NCI-H146 (cell line): ENCODE results near the gene CAPN9.

Source experiments
- DNase-seq: peaks from one replicate; lab custom pipeline; 2025; lab: John Stamatoyannopoulos, UW

Gene CAPN9

DNA sequence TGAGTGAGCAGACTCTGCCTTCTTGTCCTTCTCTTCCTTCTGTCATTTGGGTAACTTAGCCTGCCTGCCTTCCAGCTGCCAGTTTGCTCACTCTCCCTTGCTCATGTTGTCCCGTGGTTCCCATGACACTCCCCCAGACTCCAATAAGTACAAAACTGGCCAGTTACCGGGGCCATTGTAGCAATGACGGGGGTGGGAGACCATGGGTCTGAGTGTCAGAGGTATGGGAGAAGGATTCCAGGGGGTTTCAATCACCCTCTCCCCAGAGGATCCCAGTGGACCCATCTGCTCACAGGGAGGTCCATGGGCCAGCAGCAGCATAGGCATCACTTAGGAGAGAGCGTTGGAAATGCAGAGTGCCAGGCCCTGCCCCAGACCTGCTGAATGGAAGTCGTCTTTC, 51.3 kb downstream of the CAPN9 start:
- no peak for DNase-seq

DNA sequence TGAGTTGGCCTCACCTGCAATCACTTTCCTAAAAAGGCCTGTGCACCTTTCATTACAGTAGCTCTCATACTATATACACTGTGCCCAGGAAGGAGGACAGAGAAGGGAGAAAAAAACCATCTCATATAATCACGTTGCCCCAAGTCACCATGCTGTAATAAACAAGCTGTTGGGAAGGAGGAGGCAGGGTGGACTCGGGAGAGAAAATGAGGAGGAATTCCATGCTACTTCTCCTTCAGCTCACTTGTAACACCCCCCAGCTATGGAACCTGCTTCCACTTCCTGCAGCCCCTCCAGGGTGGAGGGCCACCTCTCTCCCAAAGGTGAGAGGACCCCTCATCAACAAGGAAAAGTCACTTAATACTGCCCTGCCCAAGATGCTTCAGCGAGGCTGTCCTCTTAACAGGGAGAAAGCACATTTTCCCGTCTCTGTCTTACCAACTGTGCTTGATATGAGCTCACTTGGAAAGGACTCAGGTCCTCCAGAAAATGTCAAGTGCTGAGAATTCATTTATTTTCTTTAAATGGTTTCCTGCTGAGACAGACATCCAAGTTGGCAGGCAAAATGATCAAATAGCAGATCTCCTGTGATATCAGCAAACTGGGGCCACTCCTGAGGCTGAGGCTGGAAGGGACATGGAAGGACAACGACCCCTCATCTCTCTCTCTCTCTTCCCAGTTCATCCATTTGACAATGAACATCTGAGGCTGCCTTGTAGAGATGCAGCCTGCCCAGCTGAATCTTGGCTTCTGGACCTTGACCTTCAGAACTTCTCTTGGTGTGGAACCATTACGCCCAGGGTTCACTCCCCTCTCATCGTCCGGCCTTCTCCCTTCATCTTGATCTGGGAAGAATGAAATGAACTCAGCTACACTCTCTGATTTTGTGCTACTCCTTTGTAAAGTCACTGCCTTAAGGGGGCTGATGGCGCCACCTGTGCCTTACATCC, 54.0 kb downstream of the CAPN9 start:
- no peak for DNase-seq

DNA sequence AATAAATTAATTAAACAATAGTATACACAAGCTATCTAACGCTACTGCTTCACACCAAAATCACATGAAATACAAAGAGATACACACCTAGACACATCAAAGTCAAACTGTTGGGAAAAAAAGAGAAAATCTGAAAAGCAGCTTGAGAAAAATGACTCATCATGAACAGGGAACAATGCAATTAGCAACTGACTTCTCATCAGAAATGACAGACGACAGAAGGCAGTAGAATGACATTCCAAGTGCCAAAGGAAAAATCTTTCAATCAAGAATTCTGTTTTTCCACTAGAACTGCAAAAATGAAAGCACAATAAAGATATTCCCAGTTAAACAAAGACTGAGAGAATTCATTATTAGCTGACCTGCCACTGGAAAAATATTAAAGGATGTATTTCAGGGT, 57.2 kb downstream of the CAPN9 start:
- DNase-seq: no peak

DNA sequence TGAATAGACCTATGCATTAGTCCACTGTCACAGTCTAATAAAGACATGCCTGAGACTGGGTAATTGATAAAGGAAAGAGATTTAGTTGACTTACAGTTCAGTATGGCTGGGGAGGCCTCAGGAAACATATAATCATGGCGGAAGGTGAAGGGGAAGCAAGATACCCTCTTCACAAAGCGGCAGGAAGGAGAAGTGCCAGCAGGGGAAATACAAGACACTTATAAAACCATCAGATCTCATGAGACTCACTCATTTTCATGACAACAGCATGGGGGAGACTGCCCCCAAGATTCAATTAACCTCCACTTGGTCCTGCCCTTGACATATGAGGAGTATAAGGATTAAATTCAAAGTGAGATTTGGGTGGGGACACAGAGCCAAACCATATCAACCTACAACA, 59.4 kb downstream of the CAPN9 start:
- DNase-seq: no peak

DNA sequence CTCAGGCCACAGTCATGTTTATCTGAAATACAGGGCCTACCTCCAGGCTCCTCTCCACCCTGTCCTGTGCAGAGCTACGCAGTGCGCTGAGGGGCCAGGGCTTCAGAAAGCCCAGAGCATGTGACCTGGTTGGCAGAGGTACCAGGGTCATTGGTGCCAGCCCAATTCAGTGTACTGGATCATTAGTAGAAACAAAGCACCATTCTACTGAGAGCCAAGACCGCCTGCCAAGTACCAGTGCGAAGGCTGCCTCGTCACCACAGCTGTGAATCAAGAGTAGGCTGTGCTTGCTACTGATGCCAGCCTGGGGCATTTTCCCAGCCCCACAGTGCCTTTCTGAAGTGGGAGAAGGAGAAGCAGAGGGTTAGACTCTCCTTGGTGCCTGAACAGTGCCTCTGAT, 59.8 kb downstream of the CAPN9 start:
- DNase-seq: no peak

DNA sequence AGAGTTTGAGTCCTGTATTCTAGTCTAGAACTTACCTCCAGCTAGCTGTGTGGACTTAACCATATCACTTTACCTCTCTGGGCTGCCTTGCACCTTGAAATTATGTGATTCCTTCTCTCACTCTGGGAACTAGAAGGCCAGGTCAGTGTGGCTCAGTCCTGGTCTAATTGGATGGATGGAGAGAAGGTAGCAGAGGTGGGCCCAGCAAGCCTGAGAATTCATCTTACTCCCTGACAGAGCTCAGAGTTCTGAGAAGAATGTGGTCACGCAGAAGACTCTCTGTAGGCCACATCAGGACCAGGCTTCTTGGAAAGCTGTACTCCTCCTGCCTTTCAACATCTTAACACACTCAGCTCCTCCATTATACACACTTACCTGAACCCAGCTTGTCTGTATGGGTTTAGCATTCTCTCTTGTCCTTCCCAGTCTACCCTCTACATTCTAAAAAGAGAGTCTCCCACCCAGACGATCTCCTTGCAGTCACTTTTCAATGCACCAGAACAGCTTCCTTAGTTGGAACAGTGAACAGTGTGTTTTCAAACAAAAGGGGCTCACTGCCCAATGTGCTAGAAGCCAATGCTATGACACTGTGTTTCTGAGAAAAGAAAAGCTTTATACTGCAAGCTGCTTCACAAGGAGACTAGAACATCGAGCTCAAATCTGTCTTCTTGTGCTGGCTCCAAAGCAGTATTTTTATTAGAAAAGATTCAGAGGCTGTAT, 60.5 kb downstream of the CAPN9 start:
- no peak for DNase-seq

DNA sequence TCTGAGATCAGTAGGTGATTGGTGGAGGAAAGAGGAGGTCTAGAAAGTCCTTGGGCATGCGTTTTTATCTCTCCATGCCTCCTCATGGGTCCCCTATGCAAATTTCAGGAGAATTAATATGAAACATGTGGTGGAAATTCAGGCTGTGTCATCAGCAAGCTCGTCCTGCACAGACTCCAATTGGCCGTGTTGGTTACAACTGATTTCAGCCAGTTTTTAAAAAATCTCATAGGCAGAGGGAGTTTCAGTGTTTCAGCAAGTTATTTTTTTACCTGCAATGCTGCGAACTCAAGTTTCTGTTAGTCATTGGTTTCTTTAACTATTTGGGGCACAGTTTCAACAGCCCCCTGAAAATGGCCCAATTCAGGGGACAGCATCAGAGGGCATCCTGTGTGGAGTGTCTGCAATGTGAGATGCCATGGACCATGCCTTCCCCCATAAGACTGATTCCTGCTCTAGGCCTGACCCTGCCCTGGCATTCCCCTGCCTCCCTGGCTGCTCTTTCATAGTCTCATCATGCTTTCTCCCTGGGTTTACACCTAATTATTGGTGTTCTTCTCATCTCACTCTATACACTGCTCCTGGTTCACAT, 61.2 kb downstream of the CAPN9 start:
- no peak for DNase-seq

DNA sequence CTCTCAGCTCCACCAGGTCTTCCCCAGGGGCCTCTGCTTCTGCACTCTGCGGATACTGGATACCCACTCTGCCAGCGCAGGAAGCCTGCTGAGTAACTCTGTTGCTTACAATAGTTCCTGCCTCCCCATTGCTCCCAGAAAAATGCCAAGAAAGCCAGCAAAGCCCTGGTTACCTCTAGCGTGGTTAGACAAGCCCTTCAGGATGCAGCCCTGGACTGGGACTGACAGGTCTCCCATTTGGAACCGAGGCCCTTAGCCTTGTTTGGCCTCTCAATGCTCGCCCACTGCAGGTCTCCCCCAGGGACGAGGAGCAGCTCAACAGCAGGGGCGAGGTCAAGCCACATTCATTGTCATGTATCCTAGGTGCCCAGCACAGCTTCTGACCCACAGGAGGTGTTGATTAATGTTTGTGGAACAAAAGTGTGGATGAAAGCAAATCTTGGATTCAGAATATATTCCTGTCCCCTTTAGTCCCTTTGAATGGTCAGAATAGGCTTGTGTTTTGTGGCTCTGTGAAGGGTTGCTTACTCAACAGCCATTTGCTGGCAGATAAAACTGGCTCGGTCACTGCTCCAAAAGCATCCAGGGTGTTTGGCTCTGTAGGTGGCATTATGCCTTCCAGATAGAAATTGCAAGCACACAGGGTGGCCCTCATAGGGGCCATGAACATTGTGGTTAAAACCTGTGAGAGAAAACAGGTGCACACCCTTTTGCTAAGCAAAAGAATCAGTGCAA, 62.2 kb downstream of the CAPN9 start:
- DNase-seq: no peak

DNA sequence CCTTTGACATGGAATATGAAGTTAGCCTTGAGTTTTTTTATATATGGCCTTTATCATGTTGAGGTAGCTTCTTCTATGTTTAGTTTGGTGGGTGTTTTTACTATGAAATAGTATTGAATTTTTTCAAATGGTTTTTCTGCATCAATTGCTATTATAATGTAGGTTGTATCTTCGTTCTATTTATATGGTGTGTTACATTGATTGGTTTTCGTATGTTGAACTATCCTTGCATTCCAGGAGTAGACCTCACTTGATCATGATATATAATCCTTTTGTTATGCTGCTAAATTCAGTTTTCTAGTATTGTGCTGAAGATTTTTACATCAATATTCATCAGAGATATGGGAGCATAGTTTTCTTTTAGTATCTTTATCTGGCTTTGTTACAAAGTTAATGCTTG, 65.4 kb downstream of the CAPN9 start:
- no peak for DNase-seq

DNA sequence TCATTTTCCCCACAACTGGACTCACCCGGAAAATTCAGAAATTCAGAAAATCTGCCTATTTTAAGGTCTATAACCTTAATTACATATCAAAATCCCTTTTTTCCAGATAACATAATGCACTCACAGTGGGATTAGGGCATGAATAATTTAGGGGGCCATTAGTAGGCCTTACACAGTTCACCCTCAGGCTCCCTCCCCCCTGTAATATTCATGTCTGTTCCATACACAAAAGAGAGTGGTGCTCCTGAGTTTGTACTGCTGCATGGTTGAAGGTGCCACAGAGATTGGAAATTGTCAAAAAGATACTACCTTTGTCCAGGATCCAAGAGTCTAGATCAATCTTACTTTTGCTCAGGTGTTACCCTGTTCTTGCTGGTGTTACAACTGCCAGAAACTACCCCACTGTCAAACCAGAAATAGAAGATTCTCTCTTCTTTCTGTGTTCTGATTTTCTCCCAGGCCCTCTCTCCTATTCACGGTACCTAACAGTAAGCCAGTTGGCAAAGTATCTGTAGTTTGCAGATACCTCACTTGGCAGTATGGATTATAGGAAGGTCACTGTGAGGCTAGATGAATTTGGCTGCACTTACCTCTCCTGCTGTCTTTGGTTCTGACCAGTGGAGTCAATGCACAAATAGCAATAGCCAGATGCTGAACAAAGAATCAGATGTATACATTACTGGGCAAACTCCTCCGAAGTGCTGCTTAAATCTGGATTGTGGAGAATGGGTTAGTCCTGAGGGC, 67.9 kb downstream of the CAPN9 start:
- no peak for DNase-seq

DNA sequence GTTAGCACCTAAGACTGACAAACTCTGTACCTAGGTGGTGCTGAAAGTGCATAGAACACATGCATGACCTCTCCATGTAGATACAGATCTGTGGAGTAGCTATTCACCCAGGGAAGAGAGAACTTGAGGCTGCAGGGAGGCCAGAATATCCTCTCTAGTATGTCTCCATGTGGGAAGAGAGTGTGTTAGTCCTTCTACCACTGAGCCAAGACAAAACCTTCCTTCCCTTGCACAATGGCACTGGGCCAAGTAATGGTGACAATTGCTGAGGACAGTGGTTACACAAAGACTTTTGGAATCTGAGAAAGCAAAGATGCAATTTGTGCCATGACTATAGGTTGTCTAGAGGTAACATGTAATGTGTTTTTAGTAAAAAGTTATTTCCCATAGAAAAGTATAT, 68.8 kb downstream of the CAPN9 start:
- DNase-seq: no peak

DNA sequence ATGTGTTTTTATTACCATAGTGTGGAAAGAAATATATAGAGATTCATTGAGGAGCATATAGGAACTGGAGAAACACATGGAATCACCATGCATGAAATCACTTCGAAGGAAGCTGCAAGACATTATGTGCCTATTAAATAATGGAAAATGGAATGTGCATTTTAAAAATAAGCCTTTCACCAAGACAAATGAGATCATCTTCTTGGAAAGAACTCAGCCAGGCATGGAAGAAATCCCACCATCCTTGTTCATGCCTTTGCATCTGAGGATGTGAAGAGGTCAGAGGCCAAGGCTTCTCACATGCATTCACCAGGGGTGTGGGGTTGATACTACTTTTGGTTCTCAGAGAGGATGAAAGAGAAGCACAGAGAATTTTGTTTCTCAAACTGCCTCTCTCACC, 71.2 kb downstream of the CAPN9 start:
- DNase-seq: no peak

DNA sequence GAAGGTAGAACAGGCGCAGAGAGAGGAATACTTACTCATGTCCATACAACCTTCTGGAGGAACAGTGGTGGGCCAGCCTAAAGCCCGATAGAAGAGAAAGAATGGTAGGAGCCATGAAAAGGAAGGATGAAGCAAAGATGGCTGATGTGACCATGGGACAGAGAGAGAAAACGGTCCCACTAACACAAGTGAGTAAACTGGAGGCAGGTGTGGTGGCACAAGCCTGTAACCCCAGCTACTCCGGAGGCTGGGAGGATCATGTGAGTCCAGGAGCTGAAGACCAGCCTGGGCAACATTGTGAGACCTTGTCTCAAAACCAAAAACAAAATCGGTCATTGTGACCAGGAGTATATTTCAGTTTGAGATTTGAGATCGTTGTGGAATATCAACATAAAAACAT, 71.7 kb downstream of the CAPN9 start:
- no peak for DNase-seq

DNA sequence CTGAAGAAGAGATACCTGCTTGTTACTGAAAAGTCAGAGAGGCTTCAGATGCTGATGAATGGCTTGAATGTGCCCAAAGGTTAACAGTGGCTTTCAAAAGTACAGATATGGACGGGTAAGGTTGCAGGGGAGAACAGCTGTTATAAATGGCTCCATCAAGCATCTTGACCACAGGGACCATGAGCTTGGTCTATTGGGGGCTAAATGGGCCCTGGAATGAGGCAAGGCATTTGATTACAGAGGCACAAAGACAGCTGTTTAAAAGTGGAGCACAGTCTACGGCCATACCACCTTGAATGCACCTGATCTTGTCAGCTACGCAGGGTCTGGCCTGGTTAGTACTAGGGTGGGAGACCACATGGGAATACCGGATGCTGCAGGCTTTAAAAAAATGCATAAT, 72.8 kb downstream of the CAPN9 start:
- no peak for DNase-seq

DNA sequence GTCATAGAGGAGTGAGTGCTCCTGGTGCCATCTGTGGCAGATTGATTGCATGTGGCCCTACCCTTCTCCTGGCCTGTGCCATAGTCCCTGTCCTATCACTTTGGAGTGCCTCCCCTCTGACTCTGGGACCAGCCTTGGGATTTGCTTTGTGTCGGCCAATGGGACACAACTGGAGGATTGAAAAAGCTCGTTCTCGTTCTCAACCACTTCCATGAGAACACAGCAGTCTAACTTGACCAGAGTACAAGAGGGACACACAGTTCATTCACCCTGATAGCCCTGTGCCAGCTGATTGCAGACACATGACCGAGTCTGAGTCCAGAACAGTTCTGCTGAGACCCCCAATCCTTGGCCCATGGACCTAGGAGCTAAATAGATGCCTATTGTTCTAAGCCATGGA, 73.4 kb downstream of the CAPN9 start:
- no peak for DNase-seq

DNA sequence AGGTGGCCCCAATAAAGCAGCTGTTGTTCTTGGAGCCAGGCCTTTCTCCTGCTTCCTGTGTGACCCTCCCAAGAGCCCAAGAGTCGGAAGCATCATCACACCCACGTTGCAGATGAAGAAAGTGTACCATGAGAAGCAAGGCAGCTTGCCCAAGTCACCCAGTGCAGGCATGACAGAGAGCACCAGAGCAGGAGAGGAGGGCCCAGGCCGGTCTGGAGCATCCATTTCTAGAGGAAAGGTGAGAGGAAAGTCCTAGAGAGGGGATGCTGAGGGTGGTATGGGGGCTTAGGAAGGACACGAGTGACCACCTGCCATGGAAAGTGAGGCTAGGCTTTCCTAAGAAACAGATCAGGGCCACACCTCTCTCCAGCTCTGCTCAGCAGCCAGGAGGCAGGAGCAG, 74.2 kb downstream of the CAPN9 start:
- no peak for DNase-seq

DNA sequence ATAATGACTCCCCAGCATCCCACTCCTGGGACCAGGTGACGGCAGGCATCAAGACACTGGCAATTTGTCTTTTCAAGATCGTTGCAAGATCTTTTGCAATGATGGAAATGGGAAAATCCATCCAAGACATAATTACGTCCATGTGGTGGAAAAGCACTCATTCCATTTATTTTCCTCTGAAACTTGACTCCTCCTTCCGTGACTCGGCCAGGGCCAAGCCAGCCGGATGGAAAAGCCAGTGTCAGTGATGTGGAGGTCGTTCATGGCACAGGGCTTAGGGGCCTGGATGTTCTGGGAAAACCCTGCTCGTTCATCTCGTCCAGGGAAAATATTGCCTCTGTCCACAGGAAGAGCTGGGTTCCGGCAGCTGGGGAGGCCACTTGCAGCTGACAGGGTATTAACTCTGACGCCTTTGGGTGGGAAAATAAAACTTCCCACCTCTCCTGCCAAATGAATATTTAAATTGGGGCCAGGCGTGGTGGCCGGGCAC, 74.9 kb downstream of the CAPN9 start:
- no peak for DNase-seq

DNA sequence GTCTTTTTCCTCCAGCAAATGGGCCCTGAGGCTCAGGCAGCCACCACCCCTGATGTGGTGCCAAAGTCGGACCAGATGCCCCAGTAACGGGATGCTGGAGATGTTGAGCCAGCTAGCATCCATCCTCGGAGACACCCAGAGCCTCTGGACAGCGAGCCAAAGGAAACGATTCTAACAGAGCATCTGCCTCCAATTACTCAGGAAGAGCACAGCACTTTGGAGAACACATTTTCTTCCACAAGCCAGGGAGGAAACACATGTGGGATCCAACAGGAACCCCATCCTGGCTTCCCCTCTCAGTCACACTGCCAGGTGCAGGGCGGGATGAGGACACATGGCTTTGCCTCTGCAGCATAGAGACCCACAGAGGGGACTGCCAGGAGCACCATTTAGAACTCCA, 76.2 kb downstream of the CAPN9 start:
- no peak for DNase-seq

DNA sequence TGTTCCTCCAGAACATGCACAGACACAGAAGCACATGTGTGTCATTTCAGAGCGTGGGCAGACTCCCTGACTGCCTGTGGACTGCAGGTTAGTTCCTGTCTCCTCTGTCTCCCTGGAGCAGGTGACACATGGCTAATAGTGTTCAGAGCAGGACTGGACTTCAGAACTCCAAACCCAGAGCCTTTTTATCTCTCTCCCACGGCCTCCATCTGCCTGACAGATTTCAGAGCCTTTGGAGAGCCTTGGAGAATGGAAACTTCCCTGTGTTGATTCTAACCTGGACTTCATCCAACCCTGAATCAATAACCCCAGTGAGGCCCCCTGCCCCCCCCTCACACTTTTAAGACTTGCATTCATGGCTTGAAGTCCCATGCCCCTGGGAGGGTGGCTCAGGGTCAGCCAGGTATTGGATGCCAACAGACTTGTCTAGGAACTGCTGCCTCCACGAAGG, 76.8 kb downstream of the CAPN9 start:
- no peak for DNase-seq

DNA sequence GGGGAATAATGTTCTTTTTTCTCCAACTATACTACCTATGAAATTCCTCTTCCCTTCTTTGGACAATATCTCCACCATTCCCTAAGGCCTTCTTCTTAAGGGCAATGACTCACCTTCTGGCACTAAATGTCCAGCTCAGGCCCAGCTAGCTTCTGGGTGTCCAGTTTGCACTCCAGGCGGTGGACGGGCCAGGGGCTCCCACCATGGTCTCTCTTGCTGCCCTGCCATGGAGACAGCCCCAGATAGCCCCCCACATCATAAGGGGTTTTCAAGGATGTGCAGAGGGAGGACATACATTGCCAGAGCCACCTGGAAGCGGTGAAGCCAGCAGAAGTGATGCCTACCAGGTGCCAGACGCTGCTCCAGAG, 77.3 kb downstream of the CAPN9 start:
- no peak for DNase-seq

DNA sequence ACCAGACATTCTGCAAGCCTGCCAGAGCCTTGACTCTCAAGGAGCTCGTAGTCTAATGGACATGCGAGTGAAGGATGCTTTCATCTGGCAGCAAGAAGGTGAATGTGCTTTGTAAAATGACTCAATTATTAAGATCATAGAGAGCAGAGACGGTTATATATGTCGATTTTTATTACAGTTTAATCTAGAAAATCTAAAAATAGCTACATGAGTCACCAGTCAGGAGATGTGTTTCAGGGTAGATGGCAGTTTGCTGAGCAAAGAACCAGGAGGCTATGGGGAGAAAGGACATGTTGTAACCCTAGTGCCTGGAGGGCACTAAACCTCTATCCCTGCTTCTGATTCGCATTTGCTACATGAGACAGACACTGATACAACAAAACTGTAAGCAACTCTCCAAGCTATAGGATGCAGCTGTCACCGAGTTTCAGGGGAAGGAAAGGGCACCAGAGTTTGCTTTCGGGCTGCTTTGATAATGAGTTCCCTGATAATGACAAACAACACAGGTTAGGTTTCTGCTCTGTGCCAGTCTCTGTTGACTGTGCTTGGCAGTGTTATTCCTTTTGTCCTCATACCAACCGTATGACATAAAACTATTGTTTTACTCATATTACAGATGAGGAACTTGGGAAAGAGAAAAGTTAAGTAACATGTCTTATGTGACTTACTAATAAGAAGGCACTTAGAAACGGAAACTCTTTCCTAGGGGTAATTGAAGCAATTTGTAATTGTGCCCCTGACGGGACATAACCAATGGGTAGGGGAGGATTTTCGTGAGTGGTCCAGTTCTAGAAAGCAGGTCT, 77.9 kb downstream of the CAPN9 start:
- DNase-seq: no peak
